Body of pancreas (tissue), 4 donors: ENCODE data around the gene CANX.
"Not testable (repeated sequence)": the region's sequence is repeated elsewhere in the genome, so short reads cannot be mapped to it uniquely, and the experiment has no call there.

Experiments
- POLR2A ChIP-seq, 3 donors: fragments of 450-650 bp; IDR thresholded peaks; one replicate each; pipeline ENCODE4 v1.6.1; 2016; ENCODE audit warnings: antibody characterized with exemption in 3 of 3, mild to moderate bottlenecking in 2 of 3
- TF ChIP-seq, protein P1 (sequence below), 7 experiments: fragments of 450-650 bp in 4 of 7; fragments of 200-600 bp in 3 of 7; sonication (generic) in 3 of 7; IDR thresholded peaks; one replicate each; pipeline ENCODE4 v1.5.1; 2016 to 2019; ENCODE audit warnings: antibody characterized with exemption in 7 of 7

DNA sequence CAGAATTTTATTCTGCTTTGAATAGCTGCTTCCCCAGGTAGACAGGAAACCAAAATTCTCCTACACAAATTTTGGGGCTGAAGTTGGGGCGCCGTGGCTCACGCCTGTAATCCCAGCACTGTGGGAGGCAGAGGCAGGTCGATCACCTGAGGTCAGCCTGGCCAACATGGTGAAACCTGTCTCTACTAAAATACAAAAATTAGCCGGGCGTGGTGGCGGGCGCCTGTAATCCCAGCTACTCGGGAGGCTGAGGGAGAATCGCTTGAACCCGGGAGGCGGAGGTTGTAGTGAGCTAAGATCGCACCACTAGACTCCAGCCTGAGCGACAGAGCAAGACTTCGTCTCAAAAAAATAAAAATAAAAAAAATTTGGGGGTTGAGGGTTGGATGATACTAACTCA lies 1.2 kb upstream of the CANX start:
- TF ChIP-seq, protein P1, sequence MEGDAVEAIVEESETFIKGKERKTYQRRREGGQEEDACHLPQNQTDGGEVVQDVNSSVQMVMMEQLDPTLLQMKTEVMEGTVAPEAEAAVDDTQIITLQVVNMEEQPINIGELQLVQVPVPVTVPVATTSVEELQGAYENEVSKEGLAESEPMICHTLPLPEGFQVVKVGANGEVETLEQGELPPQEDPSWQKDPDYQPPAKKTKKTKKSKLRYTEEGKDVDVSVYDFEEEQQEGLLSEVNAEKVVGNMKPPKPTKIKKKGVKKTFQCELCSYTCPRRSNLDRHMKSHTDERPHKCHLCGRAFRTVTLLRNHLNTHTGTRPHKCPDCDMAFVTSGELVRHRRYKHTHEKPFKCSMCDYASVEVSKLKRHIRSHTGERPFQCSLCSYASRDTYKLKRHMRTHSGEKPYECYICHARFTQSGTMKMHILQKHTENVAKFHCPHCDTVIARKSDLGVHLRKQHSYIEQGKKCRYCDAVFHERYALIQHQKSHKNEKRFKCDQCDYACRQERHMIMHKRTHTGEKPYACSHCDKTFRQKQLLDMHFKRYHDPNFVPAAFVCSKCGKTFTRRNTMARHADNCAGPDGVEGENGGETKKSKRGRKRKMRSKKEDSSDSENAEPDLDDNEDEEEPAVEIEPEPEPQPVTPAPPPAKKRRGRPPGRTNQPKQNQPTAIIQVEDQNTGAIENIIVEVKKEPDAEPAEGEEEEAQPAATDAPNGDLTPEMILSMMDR (IDR thresholded peaks at IDR 0.05): not testable (repeated sequence)
- TF ChIP-seq POLR2A (IDR thresholded peaks at IDR 0.05): not testable (repeated sequence)
